Endometrium (tissue), 2 donors: ENCODE measurements around the gene NEURL2.
"Not testable (repeated sequence)": the region's sequence is repeated elsewhere in the genome, so short reads cannot be mapped to it uniquely, and the experiment has no call there.

ENCODE experiments used
- FAIRE-seq: peaks from 2 replicates; lab custom pipeline; 2012; peaks lifted over from hg19 to GRCh38; lab: Jason Lieb, UNC
- donor health status: control.
- donor health status: control.

NEURL2 gene, protein sequence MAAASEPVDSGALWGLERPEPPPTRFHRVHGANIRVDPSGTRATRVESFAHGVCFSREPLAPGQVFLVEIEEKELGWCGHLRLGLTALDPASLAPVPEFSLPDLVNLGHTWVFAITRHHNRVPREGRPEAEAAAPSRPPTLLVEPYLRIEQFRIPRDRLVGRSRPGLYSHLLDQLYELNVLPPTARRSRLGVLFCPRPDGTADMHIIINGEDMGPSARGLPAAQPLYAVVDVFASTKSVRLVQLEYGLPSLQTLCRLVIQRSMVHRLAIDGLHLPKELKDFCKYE

DNA sequence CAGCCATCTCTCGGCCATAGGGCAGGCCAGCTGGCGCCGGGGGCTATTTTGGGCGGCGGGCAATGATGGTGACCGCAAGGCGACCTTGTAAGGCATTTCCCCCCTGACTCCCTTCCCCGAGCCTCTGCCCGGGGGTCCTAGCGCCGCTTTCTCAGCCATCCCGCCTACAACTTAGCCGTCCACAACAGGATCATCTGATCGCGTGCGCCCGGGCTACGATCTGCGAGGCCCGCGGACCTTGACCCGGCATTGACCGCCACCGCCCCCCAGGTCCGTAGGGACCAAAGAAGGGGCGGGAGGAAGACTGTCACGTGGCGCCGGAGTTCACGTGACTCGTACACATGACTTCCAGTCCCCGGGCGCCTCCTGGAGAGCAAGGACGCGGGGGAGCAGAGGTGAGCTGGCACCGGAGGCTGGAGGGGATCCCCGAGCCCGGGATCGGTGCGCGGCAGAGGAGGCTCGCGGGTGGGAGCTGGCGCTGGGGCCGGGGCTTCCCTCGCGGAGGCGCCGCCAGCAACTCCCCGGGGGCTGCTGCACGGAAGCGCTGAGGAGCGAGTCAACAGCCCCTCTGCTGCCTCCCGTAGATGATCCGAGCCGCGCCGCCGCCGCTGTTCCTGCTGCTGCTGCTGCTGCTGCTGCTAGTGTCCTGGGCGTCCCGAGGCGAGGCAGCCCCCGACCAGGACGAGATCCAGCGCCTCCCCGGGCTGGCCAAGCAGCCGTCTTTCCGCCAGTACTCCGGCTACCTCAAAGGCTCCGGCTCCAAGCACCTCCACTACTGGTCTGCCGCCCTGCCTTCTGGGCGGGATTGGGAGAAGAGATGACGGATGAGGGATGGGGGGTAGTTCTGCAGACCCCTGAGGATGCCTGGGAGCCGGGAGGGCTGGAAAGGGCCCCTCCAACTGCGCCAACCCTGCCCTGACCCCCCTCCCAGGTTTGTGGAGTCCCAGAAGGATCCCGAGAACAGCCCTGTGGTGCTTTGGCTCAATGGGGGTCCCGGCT, at the start of gene NEURL2, which contains the start of gene CTSA:
Gene NEURL2, minus strand, starts transcription at position 224 of the 999 bp plus-strand sequence. Its CDS starts 217 bp downstream, at position 7.
Gene CTSA, plus strand, starts transcription at position 351 of the 999 bp plus-strand sequence. Its CDS starts 234 bp downstream, at position 585.
- FAIRE-seq: no peak

DNA sequence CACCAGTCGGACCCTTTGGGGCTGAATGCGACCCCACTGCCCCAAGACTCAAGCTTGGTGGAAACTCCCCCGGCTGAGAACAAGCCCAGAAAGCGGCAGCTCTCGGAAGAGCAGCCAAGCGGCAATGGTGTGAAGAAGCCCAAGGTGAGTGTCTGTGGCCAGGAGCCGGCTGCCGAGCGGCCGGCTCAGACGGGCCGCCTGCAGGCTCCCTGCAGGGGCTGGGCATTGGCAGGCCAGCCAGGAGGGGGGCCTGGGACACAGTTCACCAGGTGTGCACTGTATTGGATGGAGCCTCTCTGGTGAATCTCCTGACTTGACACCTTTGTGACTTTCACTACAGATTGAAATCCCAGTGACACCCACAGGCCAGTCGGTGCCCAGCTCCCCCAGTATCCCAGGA, 49.5 kb upstream of the NEURL2 start:
- FAIRE-seq: no peak

GRCh38 chr20:45940053-45940452, 49.0 kb upstream of the NEURL2 start:
- FAIRE-seq: no peak

DNA sequence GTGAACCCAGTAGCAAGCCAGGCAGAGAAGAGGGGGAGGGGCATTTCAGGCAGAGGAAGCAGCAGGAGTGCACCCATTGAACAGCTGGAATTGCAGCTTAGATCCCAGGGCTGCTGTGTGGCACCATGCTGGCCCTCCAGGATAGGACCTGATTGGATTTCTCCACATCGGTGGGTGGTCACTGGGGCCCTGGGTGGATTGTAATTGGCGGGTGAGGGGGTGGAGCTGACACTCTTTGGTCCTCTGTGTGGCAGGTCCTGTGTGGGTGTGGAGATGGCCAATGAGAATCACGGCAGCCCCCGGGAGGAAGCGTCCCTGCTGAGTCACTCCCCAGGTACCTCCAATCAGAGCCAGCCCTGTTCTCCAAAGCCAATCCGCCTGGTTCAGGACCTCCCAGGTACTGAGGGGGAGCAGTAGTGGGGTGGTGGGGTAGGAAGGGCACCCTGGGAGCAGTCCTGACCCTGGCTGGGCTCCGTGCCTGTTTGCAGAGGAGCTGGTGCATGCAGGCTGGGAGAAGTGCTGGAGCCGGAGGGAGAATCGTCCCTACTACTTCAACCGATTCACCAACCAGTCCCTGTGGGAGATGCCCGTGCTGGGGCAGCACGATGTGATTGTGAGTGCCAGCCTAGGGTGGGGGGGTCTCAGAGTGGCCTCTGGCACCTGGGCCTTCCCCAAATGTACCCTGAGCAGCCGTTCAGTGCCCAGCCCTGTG, 47.9 kb upstream of the NEURL2 start:
- no peak for FAIRE-seq

- FAIRE-seq: no peak
Measured at GRCh38 chr20:45937765-45938164, 46.8 kb upstream of the NEURL2 start.

DNA sequence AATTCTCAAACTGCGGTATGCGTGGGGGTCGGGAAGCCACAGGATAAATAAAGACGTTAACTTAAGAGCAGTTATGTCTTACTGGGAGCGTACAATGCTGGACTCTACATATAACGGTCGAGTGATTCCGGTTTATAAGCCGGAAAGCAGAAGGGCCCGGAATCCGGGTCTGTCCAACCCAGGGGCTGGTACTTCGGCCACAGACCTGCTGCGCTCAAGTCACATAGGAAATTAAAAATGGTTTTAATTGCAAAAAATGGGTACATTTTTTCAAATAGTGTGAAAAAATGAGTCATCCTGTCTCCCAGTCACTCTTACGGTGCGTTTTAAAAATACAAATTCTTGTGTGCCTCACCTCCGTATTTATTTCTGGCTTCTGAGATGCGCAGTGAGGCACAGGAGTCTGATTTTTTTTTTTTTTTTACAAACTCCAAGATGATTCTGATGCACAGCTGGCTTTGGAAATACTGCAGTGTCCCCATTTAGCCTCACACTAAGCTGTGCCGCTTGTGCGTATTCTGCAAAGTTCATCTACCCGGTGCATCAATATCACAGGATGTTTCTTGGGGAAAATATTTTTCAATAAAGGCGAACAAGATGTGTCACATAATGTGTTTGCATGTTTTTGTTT, 44.5 kb upstream of the NEURL2 start:
- no peak for FAIRE-seq

GRCh38 chr20:45934586-45935415, 43.8 kb upstream of the NEURL2 start, which contains the start of gene PCIF1:
Gene PCIF1 (plus strand): TSS chr20:45934683. CDS start chr20:45939000, 4,317 bp downstream.
- FAIRE-seq: peak; percentile 66

GRCh38 chr20:45934046-45934585, 43.1 kb upstream of the NEURL2 start:
- FAIRE-seq: no peak

DNA sequence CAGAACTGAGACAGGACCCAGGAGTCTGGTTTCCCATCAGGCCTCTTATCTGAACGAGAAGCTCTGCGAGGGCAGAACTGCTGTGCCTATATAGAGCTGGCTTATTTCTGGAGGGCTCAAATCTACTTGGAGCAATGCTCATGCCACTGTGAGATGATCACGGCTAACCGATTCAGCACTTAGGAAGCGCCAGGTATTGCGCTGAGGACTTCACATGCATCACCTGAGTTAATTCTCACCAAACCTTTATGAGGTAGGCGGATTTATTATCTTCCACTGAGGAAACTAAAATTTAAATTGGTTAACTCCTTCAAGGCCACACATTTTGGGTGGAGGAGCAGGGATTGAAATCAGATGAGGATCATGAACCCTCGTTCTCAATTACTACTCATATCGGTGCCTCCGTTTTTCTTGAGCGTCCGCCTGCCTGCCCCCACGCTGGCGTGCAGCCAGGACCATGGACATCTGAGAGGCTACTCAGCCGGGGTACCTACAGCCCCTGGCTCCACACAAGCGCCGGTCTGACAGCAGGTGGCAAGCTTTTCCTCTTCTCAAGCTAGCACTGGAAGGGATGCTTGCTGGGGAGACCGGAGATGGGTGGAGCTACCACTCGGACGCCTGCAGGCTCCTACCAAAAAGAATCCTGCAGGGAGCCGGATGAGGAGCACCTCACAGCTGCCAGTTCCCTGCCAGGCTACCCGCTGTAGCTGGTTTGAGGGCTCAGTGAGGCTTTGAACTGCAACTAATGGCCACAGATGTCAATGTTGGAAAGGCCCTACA, 42.4 kb upstream of the NEURL2 start:
- no peak for FAIRE-seq

DNA sequence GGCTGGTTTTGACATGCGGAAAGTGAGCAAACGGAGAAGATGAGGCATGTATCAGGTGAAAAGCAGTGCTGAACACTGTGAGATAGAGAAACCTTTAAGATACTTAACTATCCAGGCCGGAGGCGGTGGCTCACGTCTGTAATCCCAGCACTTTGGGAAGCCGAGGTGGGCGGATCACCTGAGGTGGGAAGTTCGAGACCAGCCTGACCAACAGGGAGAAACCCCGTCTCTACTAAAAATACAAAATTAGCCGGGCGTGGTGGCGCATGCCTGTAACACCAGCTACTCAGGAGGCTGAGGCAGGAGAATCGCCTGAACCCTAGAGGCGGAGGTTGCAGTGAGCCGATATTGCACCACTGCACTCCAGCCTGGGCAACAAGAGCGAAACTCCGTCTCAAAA, 40.7 kb upstream of the NEURL2 start:
- FAIRE-seq: not testable (repeated sequence)

DNA sequence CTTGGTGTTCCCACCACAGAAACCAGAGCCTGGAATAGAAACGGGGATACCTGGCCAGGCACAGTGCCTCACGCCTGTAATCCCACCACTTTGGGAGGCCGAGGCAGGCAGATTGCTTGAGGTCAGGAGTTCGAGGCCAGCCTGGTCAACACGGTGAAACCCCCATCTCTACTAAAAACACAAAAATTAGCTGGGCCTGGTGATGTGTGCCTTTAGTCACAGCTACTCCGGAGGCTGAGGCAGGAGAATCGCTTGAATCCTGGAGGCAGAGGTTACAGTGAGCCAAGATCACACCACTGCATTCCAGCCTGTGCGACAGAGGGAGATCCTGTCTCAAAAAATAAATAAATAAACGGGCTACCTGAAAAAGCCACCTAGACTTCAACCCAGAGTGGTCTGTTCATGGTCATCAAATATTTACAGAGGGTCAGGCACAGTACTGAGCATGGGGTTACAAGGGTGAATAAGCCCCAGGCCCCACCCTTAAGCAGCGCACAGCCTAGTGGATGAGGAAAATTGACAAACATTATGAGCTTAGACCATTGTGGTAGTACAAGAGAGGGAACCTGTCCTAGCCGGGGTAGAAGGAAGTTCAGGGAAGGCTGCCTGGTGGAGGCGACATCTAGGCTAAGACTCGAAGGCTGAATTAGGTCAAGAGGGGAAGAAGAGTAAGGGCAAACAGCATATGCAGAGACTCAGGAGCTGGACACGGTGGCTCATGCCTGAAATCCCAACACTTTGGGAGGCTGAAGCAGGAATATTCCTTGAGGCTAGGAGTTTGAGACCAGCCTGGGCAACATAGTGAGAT, 36.3 kb upstream of the NEURL2 start:
- no peak for FAIRE-seq

GRCh38 chr20:45926731-45927070, 35.7 kb upstream of the NEURL2 start:
- FAIRE-seq: no peak

DNA sequence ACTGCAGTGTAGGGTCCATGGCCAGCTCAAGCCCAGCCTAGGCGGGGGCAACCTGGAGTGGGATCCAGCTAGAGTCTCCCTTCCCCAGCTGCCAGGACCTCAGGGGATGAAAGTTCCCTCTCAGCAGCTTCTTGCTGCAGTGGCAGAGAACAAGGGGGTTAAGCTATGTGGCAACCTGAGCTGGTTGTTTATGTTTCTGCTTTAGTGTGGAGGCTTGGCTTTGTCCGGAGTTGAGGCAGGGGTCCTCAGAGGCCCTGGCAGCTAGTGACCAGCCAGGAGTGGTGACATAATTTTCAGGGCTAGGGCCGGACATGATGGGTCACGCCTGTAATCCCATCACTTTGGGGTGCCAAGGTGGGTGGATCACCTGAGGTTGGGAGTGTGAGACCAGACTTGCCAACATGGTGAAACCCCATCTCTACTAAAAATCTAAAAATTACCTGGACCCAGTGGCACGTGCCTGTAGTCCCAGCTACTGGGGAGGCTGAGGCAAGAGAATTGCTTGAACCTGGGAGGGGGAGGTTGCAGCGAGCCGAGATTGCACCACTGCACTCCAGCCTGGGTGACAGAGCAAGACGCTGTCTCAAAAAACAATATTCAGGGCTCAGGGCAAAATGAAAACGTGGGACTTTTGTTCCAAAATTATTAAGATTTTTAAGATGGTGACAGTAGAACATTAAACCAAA, 35.0 kb upstream of the NEURL2 start:
- no peak for FAIRE-seq

DNA sequence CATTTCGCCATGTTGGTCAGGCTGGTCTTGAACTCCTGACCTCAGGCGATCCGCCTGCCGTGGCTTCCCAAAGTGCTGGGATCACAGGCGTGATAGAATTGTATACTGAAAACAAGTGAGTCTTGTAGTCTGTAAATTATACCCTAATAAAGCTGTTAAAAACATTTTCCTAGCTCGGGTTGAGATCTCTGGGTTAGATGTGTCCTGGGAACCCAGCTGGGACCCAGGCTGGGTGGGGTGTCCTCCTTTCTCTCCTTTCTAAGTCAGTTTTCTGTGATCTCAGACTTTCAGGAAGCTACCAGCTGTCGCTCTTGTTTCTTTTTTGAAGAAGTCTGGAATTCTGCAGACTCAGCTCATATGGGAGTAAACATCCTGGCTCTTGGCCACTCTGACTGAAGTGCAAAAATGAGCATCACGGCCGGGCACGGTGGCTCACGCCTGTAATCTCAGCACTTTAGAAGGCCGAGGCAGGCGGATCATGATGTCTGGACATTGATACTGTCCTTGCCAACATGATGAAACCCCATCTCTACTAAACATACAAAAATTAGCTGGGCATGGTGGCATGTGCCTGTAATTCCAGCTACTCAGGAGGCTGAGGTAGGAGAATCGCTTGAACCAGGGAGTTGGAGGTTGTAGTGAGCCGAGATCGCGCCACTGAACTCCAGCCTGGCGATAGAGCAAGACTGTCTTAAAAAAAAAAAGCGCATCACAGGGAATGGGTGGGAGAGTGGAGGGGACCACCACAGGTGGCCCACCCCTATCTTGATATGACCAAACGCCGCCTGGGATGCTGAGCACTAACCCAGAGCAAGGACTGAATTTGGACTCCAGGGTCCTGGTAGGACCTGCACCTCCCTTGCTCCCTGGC, 33.6 kb upstream of the NEURL2 start:
- peak; percentile 88 for FAIRE-seq

GRCh38 chr20:45921337-45922189, 30.6 kb upstream of the NEURL2 start:
- FAIRE-seq: no peak
